22Rv1 (cell line): ENCODE data around the gene FAM169A.
"Not testable (repeated sequence)": the region's sequence is repeated elsewhere in the genome, so short reads cannot be mapped to it uniquely, and the experiment has no call there.

Source experiments
- H3K27ac ChIP-seq: fragments of 450-650 bp; 2 replicates; pipeline ENCODE4 v1.5.1; 2017
- ZFX ChIP-seq: fragments of 450-650 bp; IDR thresholded peaks from 2 replicates; pipeline ENCODE4 v1.6.1; 2017; ENCODE audit warnings: antibody characterized with exemption, borderline replicate concordance
- TF ChIP-seq, protein P1 (sequence below): fragments of 450-650 bp; IDR thresholded peaks from 2 replicates; pipeline ENCODE4 v1.5.1; 2017; ENCODE audit warnings: mild to moderate bottlenecking

FAM169A gene

GRCh38 chr5:74894351-74894750 lies 28.2 kb upstream of the FAM169A start:
- no peak overlapping the region for H3K27ac ChIP-seq
- TF ChIP-seq ZFX = no peak
- TF ChIP-seq, protein P1, sequence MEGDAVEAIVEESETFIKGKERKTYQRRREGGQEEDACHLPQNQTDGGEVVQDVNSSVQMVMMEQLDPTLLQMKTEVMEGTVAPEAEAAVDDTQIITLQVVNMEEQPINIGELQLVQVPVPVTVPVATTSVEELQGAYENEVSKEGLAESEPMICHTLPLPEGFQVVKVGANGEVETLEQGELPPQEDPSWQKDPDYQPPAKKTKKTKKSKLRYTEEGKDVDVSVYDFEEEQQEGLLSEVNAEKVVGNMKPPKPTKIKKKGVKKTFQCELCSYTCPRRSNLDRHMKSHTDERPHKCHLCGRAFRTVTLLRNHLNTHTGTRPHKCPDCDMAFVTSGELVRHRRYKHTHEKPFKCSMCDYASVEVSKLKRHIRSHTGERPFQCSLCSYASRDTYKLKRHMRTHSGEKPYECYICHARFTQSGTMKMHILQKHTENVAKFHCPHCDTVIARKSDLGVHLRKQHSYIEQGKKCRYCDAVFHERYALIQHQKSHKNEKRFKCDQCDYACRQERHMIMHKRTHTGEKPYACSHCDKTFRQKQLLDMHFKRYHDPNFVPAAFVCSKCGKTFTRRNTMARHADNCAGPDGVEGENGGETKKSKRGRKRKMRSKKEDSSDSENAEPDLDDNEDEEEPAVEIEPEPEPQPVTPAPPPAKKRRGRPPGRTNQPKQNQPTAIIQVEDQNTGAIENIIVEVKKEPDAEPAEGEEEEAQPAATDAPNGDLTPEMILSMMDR = no peak

DNA sequence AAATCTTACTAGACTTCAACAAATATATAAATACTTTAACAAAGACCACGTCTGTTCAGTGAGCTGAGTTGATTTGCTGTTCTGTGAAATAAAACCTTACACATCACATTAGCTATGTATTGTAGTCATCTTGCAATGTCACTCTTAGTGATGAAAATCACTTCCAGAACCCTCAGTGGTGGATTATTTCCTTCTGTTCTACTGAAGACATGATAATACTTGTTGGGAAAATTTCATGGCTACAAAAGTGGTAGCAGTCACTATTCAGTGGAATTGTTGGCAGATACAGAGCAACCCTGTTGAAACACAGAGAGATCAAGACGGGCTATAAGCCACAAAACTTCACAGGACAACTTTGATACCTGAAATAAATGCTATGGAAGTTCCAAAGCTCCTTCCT lies 26.7 kb upstream of the FAM169A start:
- no peak for TF ChIP-seq ZFX
- TF ChIP-seq, protein P1 = no peak

DNA sequence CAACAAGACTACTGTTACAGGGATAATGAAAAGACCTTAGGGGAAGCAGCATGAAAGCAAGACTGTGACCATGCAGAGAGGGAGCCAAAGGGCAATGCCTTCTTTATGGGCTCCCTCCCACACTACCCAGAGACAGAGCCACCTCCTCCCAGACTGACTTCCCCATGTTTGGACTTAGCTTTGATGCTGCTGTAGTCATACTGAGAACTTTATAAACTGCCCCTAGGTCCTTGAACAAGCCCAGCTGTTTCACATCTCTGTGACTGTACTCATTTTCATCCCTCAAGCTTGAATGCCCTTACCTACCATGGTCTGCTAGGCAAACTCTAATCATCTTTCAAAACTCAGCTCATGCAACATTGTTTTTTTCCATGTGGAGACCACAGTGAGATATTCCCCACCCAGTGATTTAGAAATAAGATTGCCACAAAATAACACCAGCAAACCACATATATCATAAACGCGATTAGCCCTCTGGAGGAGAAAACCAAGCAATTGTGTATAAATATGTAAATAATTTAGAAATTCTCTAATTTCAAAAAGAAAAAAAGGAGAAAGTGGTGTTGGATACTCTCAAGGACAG lies 23.4 kb upstream of the FAM169A start:
- TF ChIP-seq ZFX = no peak
- TF ChIP-seq, protein P1 = no peak
- no peak overlapping the region for H3K27ac ChIP-seq

More for the DNA sequence above, 26.7 kb upstream of the FAM169A start:
- no peak overlapping the region for H3K27ac ChIP-seq

- TF ChIP-seq, protein P1 = no peak
- no peak for TF ChIP-seq ZFX
- H3K27ac ChIP-seq = no peak overlapping the region
These were observed 21.9 kb upstream of the FAM169A start for GRCh38 chr5:74888117-74888516.

DNA sequence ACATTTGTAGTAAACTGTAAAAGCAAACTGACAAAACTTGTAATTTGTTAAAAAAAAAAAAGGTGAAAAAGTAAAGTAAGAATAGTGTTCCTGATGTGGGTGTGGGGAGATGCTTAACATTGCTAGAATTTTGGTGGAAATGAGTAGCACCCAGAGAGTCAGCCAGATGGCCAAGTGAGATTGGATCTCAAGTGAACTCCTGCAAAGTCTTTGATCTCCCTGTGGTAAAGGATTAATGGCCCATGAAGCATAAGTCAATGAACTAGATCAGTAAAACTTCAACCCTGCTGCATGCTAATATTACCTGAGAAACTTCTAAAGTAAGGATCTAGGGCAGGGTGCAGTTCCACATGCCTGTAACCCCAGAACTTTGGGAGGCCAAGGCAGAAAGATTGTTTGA lies 19.0 kb upstream of the FAM169A start:
- TF ChIP-seq ZFX = no peak
- TF ChIP-seq, protein P1 = no peak
- H3K27ac ChIP-seq = no peak overlapping the region

GRCh38 chr5:74882379-74883134 lies 16.4 kb upstream of the FAM169A start:
- H3K27ac ChIP-seq = not testable (repeated sequence)

DNA sequence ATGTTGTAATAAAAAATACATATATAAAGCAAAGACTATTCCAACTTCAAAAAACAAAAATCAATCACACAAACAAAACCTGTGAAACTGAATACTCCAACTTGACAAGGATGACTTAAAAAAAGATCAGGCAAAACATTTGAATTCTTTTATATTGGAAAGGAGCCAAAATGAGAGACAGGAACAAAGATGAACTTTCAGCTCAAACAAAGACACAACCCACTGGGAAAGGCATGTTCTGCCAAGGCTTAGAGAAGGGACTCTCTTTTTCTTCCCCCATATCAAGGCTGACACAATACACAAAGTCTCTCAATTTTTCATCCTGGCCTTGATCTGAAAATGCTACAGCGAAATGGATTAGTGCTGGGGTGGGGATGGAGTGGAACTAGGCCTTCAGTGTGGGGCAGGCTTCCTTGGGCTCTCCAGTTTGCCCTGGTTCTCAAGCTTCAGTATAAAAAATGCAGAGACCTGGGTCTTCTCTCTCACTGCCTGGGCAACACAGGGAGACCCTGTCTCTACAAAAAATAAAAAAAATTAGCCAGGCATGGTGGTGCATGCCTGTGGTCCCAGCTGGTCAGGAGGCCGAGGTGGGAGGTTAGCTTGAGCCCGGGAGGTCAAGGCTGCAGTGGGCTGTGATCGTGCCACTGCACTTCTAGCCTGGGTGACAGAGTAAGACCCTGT lies 11.6 kb upstream of the FAM169A start:
- TF ChIP-seq, protein P1 = no peak
- no peak for TF ChIP-seq ZFX
- H3K27ac ChIP-seq = no peak overlapping the region
